Measurements from ENCODE around the gene CTNNAL1. TPM values are rescaled to one million over a fixed set of nuclear protein-coding genes. Genes with fewer than 3 reads are reported as not detected.

The CTNNAL1 gene
- total and polyA plus RNA-seq, 2 of the 8 experiments (the other 6 are each of a cell fraction or from before 2014, with no cell fraction given) = 23.2 to 66.1 TPM

DNA sequence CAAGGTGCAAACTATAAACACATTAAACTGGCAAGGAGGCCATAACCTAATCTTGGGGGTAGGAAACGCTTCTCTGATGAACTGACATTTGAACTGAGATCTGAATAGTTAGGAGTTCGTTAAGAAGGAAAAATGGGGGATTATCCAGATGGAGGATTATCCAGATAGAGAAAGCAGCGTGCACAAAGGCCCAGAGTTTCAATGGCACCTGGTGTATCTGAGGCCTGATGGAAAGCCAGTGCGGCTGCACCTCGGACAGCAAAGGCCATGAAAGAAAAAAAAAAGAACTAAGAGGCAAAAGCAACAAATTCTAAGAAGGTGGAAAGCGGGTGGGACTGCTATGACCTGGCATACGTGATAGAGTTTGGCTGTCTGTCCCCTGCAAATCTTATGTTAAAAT is 13.0 kb upstream of the CTNNAL1 start (continued):
- TF ChIP-seq, protein P1, sequence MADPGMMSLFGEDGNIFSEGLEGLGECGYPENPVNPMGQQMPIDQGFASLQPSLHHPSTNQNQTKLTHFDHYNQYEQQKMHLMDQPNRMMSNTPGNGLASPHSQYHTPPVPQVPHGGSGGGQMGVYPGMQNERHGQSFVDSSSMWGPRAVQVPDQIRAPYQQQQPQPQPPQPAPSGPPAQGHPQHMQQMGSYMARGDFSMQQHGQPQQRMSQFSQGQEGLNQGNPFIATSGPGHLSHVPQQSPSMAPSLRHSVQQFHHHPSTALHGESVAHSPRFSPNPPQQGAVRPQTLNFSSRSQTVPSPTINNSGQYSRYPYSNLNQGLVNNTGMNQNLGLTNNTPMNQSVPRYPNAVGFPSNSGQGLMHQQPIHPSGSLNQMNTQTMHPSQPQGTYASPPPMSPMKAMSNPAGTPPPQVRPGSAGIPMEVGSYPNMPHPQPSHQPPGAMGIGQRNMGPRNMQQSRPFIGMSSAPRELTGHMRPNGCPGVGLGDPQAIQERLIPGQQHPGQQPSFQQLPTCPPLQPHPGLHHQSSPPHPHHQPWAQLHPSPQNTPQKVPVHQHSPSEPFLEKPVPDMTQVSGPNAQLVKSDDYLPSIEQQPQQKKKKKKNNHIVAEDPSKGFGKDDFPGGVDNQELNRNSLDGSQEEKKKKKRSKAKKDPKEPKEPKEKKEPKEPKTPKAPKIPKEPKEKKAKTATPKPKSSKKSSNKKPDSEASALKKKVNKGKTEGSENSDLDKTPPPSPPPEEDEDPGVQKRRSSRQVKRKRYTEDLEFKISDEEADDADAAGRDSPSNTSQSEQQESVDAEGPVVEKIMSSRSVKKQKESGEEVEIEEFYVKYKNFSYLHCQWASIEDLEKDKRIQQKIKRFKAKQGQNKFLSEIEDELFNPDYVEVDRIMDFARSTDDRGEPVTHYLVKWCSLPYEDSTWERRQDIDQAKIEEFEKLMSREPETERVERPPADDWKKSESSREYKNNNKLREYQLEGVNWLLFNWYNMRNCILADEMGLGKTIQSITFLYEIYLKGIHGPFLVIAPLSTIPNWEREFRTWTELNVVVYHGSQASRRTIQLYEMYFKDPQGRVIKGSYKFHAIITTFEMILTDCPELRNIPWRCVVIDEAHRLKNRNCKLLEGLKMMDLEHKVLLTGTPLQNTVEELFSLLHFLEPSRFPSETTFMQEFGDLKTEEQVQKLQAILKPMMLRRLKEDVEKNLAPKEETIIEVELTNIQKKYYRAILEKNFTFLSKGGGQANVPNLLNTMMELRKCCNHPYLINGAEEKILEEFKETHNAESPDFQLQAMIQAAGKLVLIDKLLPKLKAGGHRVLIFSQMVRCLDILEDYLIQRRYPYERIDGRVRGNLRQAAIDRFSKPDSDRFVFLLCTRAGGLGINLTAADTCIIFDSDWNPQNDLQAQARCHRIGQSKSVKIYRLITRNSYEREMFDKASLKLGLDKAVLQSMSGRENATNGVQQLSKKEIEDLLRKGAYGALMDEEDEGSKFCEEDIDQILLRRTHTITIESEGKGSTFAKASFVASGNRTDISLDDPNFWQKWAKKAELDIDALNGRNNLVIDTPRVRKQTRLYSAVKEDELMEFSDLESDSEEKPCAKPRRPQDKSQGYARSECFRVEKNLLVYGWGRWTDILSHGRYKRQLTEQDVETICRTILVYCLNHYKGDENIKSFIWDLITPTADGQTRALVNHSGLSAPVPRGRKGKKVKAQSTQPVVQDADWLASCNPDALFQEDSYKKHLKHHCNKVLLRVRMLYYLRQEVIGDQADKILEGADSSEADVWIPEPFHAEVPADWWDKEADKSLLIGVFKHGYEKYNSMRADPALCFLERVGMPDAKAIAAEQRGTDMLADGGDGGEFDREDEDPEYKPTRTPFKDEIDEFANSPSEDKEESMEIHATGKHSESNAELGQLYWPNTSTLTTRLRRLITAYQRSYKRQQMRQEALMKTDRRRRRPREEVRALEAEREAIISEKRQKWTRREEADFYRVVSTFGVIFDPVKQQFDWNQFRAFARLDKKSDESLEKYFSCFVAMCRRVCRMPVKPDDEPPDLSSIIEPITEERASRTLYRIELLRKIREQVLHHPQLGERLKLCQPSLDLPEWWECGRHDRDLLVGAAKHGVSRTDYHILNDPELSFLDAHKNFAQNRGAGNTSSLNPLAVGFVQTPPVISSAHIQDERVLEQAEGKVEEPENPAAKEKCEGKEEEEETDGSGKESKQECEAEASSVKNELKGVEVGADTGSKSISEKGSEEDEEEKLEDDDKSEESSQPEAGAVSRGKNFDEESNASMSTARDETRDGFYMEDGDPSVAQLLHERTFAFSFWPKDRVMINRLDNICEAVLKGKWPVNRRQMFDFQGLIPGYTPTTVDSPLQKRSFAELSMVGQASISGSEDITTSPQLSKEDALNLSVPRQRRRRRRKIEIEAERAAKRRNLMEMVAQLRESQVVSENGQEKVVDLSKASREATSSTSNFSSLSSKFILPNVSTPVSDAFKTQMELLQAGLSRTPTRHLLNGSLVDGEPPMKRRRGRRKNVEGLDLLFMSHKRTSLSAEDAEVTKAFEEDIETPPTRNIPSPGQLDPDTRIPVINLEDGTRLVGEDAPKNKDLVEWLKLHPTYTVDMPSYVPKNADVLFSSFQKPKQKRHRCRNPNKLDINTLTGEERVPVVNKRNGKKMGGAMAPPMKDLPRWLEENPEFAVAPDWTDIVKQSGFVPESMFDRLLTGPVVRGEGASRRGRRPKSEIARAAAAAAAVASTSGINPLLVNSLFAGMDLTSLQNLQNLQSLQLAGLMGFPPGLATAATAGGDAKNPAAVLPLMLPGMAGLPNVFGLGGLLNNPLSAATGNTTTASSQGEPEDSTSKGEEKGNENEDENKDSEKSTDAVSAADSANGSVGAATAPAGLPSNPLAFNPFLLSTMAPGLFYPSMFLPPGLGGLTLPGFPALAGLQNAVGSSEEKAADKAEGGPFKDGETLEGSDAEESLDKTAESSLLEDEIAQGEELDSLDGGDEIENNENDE (IDR thresholded peaks at IDR 0.05; ENCODE audit: insufficient replicate concordance, low read length) = no peak
- TF ChIP-seq GTF2F1 (IDR thresholded peaks at IDR 0.05; ENCODE audit: borderline replicate concordance, low read depth, low read length) (no peak), NANOG (IDR thresholded peaks at IDR 0.05; ENCODE audit: insufficient read depth, low read depth, low read length, poor library complexity, severe bottlenecking) (no peak), RFX5 (IDR thresholded peaks at IDR 0.05; ENCODE audit: borderline replicate concordance, low read depth, low read length) (no peak)
- TF ChIP-seq, protein P2, sequence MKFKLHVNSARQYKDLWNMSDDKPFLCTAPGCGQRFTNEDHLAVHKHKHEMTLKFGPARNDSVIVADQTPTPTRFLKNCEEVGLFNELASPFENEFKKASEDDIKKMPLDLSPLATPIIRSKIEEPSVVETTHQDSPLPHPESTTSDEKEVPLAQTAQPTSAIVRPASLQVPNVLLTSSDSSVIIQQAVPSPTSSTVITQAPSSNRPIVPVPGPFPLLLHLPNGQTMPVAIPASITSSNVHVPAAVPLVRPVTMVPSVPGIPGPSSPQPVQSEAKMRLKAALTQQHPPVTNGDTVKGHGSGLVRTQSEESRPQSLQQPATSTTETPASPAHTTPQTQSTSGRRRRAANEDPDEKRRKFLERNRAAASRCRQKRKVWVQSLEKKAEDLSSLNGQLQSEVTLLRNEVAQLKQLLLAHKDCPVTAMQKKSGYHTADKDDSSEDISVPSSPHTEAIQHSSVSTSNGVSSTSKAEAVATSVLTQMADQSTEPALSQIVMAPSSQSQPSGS (IDR thresholded peaks at IDR 0.05; ENCODE audit: low read length) = no peak
- TF ChIP-seq, protein P3, sequence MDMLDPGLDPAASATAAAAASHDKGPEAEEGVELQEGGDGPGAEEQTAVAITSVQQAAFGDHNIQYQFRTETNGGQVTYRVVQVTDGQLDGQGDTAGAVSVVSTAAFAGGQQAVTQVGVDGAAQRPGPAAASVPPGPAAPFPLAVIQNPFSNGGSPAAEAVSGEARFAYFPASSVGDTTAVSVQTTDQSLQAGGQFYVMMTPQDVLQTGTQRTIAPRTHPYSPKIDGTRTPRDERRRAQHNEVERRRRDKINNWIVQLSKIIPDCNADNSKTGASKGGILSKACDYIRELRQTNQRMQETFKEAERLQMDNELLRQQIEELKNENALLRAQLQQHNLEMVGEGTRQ (IDR thresholded peaks at IDR 0.05; ENCODE audit: low read length) = no peak
- TF ChIP-seq, protein P4, sequence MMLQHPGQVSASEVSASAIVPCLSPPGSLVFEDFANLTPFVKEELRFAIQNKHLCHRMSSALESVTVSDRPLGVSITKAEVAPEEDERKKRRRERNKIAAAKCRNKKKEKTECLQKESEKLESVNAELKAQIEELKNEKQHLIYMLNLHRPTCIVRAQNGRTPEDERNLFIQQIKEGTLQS (IDR thresholded peaks at IDR 0.05; ENCODE audit: insufficient read depth, low read depth, low read length) = no peak
